Measurements from ENCODE around the gene SMYD2.
"Not testable (repeated sequence)": the region's sequence is repeated elsewhere in the genome, so short reads cannot be mapped to it uniquely, and the experiment has no call there.

Gene SMYD2

GRCh38 chr1:214271174-214271858 lies 9.6 kb upstream of the SMYD2 start:
- ChIA-PET POLR2A (no interaction called here), CTCF (interaction anchor here (1.0 to 4.7 kb wide), 7 partner anchors 9 to 62 kb away, joined by 3 to 56 read pairs (median 5); partner anchors contain the start of gene SMYD2)
- peak; percentile 34 for TF ChIP-seq CTCF (IDR thresholded peaks at IDR 0.05; ENCODE audit: control extremely low read depth, extremely low read depth, low read depth, missing control alignments)
- DNase-seq (ENCODE audit: extremely low spot score): no peak

- CTCF ChIA-PET: interaction anchor here (1.0 to 4.7 kb wide), 7 partner anchors 9 to 61 kb away, joined by 3 to 56 read pairs (median 5); partner anchors contain the start of gene SMYD2
- no peak for TF ChIP-seq CTCF (IDR thresholded peaks at IDR 0.05; ENCODE audit: control extremely low read depth, extremely low read depth, low read depth, missing control alignments)
- no peak for DNase-seq (ENCODE audit: extremely low spot score)
- POLR2A ChIA-PET: no interaction called here
These were observed 8.8 kb upstream of the SMYD2 start for GRCh38 chr1:214271995-214272731.

- DNase-seq (ENCODE audit: extremely low spot score): no peak
These were observed 7.9 kb upstream of the SMYD2 start for GRCh38 chr1:214272964-214273533.

GRCh38 chr1:214275700-214276099 lies 5.3 kb upstream of the SMYD2 start:
- POLR2A ChIA-PET; DNase-seq (ENCODE audit: extremely low spot score): not testable (repeated sequence)
- CTCF ChIA-PET: interaction anchor here (0.7 to 7.2 kb wide), 8 partner anchors 8 to 352 kb away, joined by 3 to 77 read pairs (median 5); no protein-coding TSS in a partner anchor

More at GRCh38 chr1:214272964-214273533, 7.9 kb upstream of the SMYD2 start:
- ChIA-PET POLR2A (no interaction called here), CTCF (interaction anchor here (1.3 to 4.7 kb wide), 4 partner anchors 12 to 56 kb away, joined by 3 to 56 read pairs (median 21); no protein-coding TSS in a partner anchor)
- TF ChIP-seq CTCF (IDR thresholded peaks at IDR 0.05; ENCODE audit: control extremely low read depth, extremely low read depth, low read depth, missing control alignments): no peak

- ChIA-PET CTCF (interaction anchor here (0.8 to 7.2 kb wide), 10 partner anchors 9 to 351 kb away, joined by 3 to 77 read pairs (median 4); no protein-coding TSS in a partner anchor), POLR2A (no interaction called here)
- DNase-seq (ENCODE audit: extremely low spot score): no peak
- no peak for TF ChIP-seq CTCF (IDR thresholded peaks at IDR 0.05; ENCODE audit: control extremely low read depth, extremely low read depth, low read depth, missing control alignments)
These were observed 4.2 kb upstream of the SMYD2 start for GRCh38 chr1:214276786-214277185.

- no peak for TF ChIP-seq CTCF (IDR thresholded peaks at IDR 0.05; ENCODE audit: control extremely low read depth, extremely low read depth, low read depth, missing control alignments)
- POLR2A ChIA-PET: no interaction called here
- DNase-seq (ENCODE audit: extremely low spot score): no peak
- CTCF ChIA-PET: interaction anchor here (1.2 to 7.2 kb wide), 4 partner anchors 10 to 53 kb away, joined by 4 to 77 read pairs (median 38); no protein-coding TSS in a partner anchor
These were observed 3.0 kb upstream of the SMYD2 start for GRCh38 chr1:214277704-214278635.

Data from GM10248 (cell line).